ENCODE measurements around the gene TAF4.

Gene TAF4

GRCh38 chr20:61964675-61965605 is 100.7 kb downstream of the TAF4 start:
- no peak for DNase-seq (ENCODE audit: low spot score)

DNA sequence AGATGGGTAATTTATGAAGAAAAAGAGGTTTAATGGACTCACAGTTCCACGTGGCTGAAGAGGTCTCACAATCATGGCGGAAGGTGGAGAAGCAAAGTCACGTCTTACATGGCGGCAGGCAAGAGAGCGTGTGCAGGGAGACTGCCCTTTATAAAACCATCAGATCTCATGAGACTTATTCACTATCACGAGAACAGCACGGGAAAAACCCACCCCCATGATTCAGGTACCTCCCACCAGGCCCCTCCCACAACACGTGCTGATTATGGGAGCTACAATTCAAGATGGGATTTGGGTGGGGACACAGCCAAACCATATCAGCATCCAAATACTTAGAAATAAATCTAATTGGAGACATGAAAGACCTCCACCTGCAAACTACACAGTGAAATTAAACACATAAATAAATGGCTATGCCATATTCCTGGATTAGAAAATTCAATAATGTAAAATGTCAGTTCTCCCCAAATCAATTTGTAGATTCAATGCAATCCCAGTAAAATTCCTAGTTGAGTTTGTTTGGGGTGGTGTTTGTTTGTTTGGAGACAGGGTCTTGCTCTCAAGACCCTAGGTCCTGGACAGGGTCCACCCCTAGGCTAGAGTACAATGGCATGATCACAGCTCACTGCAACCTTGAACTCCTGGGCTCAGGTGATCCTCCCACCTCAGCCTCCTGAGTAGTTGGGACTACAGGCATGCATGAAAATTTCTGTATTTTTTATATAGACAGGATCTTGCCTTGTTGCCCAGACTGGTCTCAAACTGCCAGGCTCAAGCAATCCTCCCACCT is 101.6 kb downstream of the TAF4 start:
- no peak for DNase-seq (ENCODE audit: low spot score)

DNA sequence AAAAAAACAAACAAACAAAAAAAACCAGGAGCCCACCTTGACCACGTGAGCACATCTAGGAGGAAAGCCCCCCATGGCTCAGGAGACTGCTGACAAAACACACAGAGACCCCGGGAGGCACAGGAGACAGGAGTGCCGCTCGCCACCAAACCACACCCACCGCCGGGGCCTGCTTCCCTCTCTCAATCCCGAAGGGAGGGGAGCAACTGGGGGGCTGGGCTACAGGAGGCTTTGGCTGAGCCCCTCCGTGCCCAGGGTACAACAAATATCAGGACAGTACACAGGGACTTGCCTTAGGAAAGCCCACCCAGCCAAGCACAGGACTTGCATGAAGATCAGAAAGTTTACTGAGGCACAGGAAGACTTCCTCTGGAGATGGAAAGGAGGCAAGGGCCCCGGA is 102.5 kb downstream of the TAF4 start:
- no peak for DNase-seq (ENCODE audit: low spot score)

DNA sequence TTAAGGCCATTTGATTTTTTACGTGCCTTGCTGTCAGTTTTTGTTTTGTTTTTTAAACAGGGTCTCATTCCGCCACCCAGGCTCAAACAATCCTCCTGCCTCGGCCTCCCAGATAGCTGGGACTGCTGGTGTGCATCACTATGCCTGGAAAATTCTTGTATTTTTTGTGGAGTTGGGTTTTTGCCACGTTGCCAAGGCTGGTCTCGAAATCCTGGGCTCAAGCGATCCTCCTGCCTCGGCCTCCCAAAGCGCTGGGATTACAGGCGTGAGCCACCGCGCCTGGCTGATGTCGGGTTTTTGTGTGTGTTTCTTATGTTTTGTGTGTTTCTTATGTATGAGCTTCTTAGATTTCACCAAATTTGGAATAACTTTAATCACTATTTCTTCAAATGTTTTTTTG is 104.8 kb downstream of the TAF4 start:
- no peak for DNase-seq (ENCODE audit: low spot score)

GRCh38 chr20:61958773-61959700 is 106.6 kb downstream of the TAF4 start:
- no peak for DNase-seq (ENCODE audit: low spot score)

- no peak for DNase-seq (ENCODE audit: low spot score)
Measured at GRCh38 chr20:61957961-61958715, 107.5 kb downstream of the TAF4 start.

- no peak for DNase-seq (ENCODE audit: low spot score)
Measured at GRCh38 chr20:61956396-61957342, 109.0 kb downstream of the TAF4 start.

DNA sequence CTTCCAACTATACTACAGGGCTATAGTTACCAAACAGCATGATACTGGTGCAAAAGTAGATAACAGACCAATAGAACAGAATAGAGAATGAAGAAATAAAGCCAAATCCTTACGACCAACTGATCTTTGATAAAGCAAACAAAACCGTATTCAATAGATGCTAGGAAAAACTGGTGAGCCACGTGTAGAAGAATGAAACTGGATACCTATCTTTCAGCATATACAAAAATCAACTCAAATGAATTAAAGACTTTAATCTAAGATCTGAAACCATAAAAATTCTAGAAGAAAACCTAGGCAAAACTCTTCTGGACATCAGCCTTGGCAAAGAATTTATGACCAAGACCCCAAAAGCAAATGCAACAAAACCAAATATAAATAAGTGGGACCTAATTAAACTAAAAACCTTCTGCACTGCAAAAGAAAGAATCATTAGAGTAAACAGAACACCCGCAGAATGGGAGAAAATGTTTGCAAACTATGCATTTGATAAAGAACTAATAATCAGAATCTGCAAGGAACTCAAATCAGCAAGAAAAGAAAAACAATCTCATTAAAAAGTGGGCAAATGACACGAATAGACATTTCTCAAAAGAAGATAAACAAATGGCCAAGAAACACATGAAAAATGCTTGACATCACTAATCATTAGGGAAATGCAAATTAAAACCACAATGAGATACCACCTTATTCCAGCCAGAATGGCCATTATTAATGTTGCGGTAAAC is 109.8 kb downstream of the TAF4 start:
- DNase-seq (ENCODE audit: low spot score): no peak

DNA sequence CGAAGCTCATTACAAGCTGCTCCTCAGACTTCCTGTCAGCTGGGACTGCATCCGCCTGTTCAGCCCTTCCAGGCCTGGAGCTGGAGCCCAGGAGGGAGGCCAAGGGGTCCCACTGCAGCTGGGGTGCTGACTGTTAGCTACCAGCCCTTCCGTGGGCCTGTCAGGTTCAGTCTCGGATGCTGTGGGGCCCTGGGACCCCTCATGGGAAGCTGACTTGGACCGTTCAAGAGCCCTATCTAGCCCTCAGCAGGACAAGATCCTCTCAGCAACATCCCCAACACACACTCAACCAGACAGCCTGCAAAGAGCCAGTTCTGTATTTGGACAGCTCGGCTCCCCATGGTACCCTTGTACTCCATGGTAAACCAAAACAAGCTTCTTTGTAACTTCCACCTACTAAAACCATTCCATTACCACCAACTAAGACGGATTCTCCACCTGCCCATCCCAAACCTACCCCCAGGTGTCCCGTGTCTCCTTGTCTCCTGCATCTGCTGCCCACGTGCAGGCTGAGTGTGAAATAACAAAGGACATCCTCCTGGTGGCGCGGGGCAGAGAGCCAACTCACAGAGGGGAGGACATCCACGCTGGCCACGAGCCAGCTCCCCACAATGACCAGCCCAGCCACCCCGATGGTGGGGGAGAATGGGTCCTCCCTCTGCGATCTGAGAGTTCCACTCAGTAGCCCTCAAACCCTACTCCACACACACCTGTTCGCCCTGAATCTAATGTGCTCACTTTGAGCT is 111.2 kb downstream of the TAF4 start:
- DNase-seq (ENCODE audit: low spot score): no peak

GRCh38 chr20:61953037-61954021 is 112.4 kb downstream of the TAF4 start:
- DNase-seq (ENCODE audit: low spot score): no peak

- no peak for DNase-seq (ENCODE audit: low spot score)
Measured at GRCh38 chr20:61951695-61952533, 113.8 kb downstream of the TAF4 start.

- no peak for DNase-seq (ENCODE audit: low spot score)
Measured at GRCh38 chr20:61950641-61951071, 115.0 kb downstream of the TAF4 start.

DNA sequence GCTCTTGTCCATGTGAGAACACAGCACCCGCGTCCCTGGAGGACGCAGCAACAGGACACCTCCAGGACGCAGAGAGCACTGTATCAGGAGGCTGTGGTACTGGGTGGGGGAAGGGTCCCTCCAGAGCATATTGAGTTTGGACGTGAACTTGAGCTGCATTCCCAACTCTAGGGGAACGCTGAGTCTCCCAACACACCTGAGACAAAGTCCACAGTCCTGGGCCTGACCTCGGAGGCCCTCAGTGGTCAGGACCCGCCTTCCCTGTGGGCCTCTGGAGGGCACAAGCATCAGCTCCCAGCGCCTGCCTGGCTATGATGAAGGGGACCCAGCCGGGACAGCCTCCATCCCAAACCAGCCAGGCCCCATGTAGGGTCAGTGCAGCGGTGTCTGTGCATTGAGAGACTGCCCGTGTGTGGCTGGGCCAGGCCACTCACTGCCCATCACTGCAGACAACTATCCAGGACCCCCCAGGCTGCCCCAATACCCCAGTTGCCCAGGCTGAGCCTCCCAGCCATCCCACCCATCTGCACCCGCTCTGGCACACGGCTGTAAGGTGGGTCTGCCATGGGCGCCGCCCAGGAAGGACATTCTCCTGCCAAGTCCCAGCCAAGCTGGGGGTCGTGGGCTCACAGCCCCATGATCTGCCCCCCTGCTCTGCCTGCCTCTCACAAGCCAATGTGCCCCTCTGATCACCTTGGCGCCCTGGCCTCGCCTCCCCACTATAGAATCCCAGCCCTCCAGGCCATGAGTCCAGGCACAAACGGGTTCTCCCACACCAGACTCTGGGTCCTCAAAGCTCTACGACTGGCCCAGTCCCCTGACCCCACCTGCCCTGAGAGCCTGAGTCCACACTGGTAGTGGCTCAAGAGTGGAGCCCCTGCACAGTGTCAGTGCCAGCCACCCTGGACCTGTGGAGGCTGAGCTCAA is 115.7 kb downstream of the TAF4 start:
- DNase-seq (ENCODE audit: low spot score): no peak

DNA sequence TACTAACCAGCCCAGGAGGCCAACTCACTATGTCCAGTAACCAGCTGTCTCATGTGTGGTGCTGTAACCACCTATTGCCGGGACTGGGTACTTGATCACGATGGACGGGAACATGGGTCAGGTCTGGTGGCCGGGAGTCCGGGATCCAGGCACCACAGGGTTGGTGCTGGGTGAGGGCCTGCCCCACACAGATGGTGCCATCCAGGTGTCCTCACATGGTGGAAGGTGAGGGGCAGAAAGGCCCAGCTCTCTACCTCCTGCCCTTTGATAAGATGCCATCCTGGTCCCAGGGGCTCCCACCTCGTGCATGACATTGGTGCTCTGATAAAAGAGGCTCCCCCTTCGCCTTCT is 116.3 kb downstream of the TAF4 start:
- DNase-seq (ENCODE audit: low spot score): no peak

GRCh38 chr20:61948586-61949362 is 116.9 kb downstream of the TAF4 start:
- DNase-seq (ENCODE audit: low spot score): no peak
